GM21786 (cell line): ENCODE results near the gene GNG8.

Experiments used
- ATAC-seq: cut with Tn5 transposase; IDR thresholded peaks from one replicate; pipeline ENCODE4 v1.9.1; 2021; ENCODE audit not compliant: unreplicated experiment

The GNG8 gene

GRCh38 chr19:46603752-46604231 lies 32.2 kb downstream of the GNG8 start:
- no peak for ATAC-seq

GRCh38 chr19:46603195-46603637 lies 32.8 kb downstream of the GNG8 start:
- no peak for ATAC-seq

- ATAC-seq, result no peak
Observed at GRCh38 chr19:46602392-46603194, 33.4 kb downstream of the GNG8 start.

GRCh38 chr19:46601318-46602224 lies 34.4 kb downstream of the GNG8 start, which contains the start of gene CALM3:
Gene CALM3, plus strand, starts transcription at chr19:46601330. Its CDS starts 105 bp downstream, at chr19:46601435.
- no peak for ATAC-seq

GRCh38 chr19:46600384-46601317 lies 35.4 kb downstream of the GNG8 start:
- peak; percentile 72 for ATAC-seq

- ATAC-seq, result no peak
Observed at GRCh38 chr19:46599716-46600373, 36.2 kb downstream of the GNG8 start.

- ATAC-seq, result no peak
Observed at GRCh38 chr19:46598372-46598917, 37.6 kb downstream of the GNG8 start.

- no peak for ATAC-seq
Observed at GRCh38 chr19:46596008-46596407, 40.0 kb downstream of the GNG8 start.

GRCh38 chr19:46591870-46592269 lies 44.1 kb downstream of the GNG8 start:
- no peak for ATAC-seq

- no peak for ATAC-seq
Observed at GRCh38 chr19:46591254-46591653, 44.7 kb downstream of the GNG8 start.

- no peak for ATAC-seq
Observed at GRCh38 chr19:46587861-46588260, 48.1 kb downstream of the GNG8 start.

GRCh38 chr19:46586294-46586693 lies 49.7 kb downstream of the GNG8 start:
- no peak for ATAC-seq

- ATAC-seq, result no peak
Observed at GRCh38 chr19:46585539-46585938, 50.5 kb downstream of the GNG8 start.
